SK-N-MC (cell line): ENCODE data around the gene TXNRD2.

Experiments used
- DNase-seq: peaks from one replicate; pipeline ENCODE4 v3.0.0-alpha.2; 2011; ENCODE audit warnings: low read depth, low spot score
- H3K27ac ChIP-seq: fragments of 200-600 bp; sonication (generic); 2 replicates; pipeline ENCODE4 v1.5.1; 2016; ENCODE audit warnings: mixed run types
- H3K36me3 ChIP-seq: fragments of 200-600 bp; sonication (generic); 2 replicates; pipeline ENCODE4 v1.6.1; 2017; ENCODE audit warnings: antibody characterized with exemption, low read length, mixed read lengths; ENCODE audit not compliant: insufficient read depth
- H3K4me3 ChIP-seq: fragments of 200-600 bp; sonication (generic); 2 replicates; pipeline ENCODE4 v1.5.1; 2016
- H3K9ac ChIP-seq: fragments of 200-600 bp; sonication (generic); 2 replicates; pipeline ENCODE4 v1.8.0; 2017; ENCODE audit warnings: mixed run types, mixed read lengths; ENCODE audit not compliant: insufficient read length
- H3K9me3 ChIP-seq: fragments of 200-600 bp; sonication (generic); 2 replicates; pipeline ENCODE4 v1.6.1; 2017; ENCODE audit warnings: low read depth, mild to moderate bottlenecking, antibody characterized with exemption, low read length, moderate library complexity, mixed read lengths
- EZH2 ChIP-seq: fragments of 200-600 bp; sonication (generic); IDR thresholded peaks from one replicate; pipeline ENCODE4 v1.6.1; 2017; ENCODE audit warnings: antibody characterized with exemption
- FOXP2 ChIP-seq: optimal IDR thresholded peaks from 2 replicates; pipeline ENCODE3; 2011; ENCODE audit warnings: mild to moderate bottlenecking, moderate library complexity; ENCODE audit not compliant: insufficient read depth; ENCODE audit errors: extremely low read length, control extremely low read depth
- POLR2AphosphoS5 ChIP-seq: IDR thresholded peaks from 2 replicates; pipeline ENCODE4 v1.6.1; 2012; ENCODE audit warnings: mild to moderate bottlenecking, low read depth, low read length, borderline replicate concordance

TXNRD2 gene

DNA sequence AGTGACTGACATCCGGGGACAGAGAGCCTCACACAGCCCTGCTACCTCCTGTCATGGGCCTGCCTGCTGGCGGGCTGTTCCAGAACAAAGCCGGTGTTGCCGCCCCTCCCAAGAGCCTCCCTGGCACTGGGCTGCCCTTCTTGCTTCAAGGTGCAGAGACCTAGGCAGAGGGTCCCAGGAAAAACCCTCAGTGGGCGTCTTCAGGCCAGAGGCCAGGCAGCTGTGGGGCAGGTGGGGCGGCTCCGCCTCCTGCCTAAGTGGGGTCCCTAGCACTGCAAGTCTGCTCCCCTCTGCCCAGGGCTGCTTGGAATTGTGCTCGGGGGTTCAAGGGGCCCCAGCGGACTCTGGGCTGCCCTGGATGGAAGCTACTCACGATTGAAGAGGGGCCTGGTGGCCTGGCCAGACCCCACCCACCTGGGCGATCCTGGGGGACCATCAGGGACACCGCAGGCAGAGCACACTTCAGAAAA is 66.5 kb downstream of the TXNRD2 start:
- H3K9me3 ChIP-seq, result no peaks in the 10 kb centered on the region
- no peaks in the 10 kb centered on the region for H3K36me3 ChIP-seq
- H3K27ac ChIP-seq, result no peak overlapping the region
- no peak overlapping the region for H3K4me3 ChIP-seq
- no peak for TF ChIP-seq FOXP2
- no peak for TF ChIP-seq EZH2
- TF ChIP-seq POLR2AphosphoS5, result no peak
- DNase-seq, result no peak
- no peak overlapping the region for H3K9ac ChIP-seq

DNA sequence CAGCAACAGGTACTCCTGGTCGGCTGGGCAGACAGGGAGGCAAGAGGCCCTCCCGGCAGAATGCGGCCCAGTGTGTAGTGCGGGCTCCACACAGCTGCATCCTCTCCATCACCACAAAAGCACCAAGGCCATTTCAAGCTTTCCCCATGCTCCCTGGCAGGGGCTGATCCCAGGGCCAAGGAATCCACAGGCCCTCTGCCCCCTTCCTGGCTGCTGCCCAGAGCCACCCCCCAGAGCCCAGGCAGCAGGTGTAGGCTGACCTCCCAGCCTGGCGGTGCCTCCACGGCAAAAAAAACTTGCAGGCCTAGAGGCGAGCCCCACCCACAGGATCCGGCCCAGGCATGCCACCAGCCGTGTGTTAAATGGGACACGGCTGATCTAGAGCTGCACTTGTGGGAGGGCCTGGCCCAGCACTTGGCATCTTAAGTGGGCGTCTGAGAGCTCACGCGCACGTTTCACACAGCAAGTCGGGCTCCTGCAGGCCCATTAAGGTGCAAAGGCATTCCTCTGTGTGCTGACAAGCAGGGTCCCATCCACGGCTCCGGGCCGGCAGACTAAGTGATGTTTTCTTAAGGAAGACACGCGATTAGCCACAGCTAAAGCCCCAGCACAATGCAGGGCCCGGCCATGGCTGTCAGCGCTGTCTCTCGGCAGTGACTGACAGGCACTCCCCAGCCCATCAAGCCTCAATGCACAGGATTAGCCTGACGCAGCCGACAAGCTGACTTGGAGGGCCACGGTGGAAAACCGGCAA is 67.1 kb downstream of the TXNRD2 start:
- no peak overlapping the region for H3K4me3 ChIP-seq
- no peak for DNase-seq
- H3K27ac ChIP-seq, result no peak overlapping the region
- no peaks in the 10 kb centered on the region for H3K9me3 ChIP-seq
- H3K9ac ChIP-seq, result no peak overlapping the region
- TF ChIP-seq POLR2AphosphoS5 (no peak), FOXP2 (no peak), EZH2 (no peak)
- no peaks in the 10 kb centered on the region for H3K36me3 ChIP-seq

DNA sequence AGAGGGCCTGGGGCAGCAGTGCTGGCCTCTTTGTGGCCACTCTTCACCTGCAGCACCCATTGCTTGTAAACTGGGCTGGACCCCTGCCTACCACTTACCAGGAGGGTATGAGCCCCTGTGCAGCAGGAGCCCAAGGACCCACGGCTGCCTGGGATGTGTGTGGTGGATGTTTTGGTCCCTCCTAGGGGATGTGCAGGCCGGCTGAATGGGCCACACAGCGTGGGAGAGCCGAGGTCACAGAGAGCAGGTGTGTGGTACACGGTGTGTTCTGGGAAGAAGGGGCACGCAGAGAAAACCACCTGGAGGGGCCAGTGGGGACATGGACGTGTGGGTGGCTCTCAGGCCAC is 67.7 kb downstream of the TXNRD2 start:
- Histone ChIP-seq H3K9me3 (no peaks in the 10 kb centered on the region), H3K4me3 (no peak overlapping the region), H3K27ac (no peak overlapping the region), H3K36me3 (no peaks in the 10 kb centered on the region), H3K9ac (no peak overlapping the region)
- TF ChIP-seq POLR2AphosphoS5 (no peak), FOXP2 (no peak)
- DNase-seq, result no peak

DNA sequence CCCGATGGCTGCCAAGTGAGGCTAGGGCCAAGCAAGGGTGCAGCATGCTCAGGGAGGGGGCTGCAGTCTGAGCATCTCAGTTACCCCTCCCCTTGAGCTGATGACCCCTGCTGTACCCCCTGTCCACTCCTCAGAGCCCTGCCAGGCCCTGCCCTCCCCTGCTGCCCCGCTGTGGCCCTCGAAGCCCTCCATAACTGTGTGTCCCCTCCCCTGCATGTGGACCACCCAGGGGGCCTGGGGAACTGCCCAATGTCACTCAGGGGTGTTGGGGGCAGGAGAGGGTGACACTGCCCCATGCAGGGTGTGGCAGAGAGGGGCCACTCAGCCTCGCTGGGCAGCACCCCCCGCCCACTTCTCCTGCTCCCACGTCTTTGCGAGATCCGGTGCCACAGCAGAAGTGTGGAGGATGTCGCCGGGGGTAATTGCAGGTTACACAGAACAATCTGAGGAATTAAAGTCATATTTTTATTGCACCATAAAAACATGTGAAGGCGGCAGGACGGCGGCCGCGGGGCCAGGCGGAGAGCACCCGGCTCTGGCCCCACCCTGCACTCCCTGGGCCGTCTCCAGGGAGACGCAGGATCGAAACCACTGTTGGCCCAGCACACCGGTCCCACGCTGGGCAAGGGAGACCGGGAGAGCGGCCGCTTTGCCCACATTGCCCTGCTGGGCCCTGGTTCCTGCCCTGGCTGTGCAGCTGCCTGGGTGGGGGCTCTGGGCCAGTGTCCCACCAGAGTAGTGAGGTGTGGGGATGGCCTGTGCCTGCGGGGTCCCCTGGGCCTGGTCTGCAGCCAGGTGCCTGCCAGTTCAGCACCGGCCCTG is 68.3 kb downstream of the TXNRD2 start:
- no peak overlapping the region for H3K9ac ChIP-seq
- H3K9me3 ChIP-seq, result no peaks in the 10 kb centered on the region
- DNase-seq, result no peak
- no peaks in the 10 kb centered on the region for H3K36me3 ChIP-seq
- no peak overlapping the region for H3K4me3 ChIP-seq
- H3K27ac ChIP-seq, result no peak overlapping the region
- TF ChIP-seq POLR2AphosphoS5, result no peak

DNA sequence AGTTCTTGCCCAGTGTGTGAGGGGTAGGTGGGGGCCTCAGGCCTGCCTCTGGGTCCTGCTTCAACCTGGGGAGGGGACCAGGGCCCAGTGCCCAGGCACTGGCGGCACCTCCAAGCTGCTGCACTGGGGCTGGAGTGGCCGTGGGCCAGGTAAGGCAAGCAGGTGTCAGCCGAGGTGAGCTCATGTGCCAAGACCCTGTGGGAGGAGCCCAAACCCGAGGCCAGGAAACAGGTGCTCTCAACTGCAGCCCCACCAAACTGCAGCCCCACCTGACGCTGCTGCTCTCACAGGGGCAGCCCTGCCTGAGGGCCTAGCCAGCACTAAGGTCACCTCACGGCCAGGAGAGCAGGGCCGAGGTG is 68.9 kb downstream of the TXNRD2 start:
- DNase-seq, result no peak
- Histone ChIP-seq H3K9ac (no peak overlapping the region), H3K36me3 (no peaks in the 10 kb centered on the region), H3K4me3 (no peak overlapping the region), H3K9me3 (no peaks in the 10 kb centered on the region), H3K27ac (no peak overlapping the region)
- TF ChIP-seq FOXP2 (no peak), POLR2AphosphoS5 (no peak), EZH2 (no peak)

DNA sequence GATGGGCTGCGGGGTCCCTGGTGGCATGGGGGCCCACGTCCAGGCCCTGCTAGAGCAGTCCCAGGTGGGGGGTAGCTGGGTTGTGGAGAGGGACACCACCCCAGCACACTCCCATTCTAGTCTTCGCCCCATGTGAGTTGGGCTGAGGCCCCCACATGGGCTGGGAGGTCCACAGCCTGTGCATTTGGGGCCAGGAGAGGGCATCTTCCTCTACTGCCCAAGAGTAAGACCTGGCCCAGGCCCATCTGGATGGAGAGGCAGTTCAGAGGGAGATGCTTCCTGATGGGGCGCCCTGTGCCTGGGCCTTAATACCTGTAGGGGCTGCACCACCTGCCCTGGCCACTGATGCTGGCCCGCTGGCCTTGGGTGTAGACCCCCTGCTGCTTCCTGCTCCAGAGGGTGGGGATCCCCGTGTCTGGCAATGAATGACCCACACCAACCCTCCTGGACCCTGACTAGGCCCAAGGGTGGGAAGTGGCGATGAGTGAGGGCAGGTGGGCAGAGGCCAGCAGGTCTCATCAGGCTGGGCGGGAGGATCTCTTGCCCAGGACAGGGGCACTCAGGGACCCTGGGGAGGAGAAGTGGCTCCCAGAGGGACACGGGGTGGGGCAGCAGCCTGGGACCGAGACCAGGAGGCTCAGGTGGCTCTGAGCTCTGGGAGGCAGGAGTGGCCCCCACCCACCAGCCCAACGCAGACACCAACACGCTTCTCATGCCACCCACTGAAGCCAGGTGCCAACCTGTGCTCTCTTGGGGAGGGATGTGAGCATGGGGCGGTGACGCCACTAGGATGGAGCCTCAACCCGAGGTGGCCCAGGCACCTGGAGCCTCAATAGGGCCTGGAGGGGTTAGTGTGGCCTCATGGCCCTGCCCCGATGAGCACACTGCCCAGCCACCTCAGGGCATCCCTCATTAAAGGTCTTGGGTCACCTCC is 69.5 kb downstream of the TXNRD2 start:
- no peak overlapping the region for H3K9ac ChIP-seq
- no peaks in the 10 kb centered on the region for H3K36me3 ChIP-seq
- TF ChIP-seq EZH2, result no peak
- TF ChIP-seq FOXP2, result no peak
- TF ChIP-seq POLR2AphosphoS5, result no peak
- no peaks in the 10 kb centered on the region for H3K9me3 ChIP-seq
- H3K4me3 ChIP-seq, result no peak overlapping the region
- no peak overlapping the region for H3K27ac ChIP-seq
- no peak for DNase-seq

DNA sequence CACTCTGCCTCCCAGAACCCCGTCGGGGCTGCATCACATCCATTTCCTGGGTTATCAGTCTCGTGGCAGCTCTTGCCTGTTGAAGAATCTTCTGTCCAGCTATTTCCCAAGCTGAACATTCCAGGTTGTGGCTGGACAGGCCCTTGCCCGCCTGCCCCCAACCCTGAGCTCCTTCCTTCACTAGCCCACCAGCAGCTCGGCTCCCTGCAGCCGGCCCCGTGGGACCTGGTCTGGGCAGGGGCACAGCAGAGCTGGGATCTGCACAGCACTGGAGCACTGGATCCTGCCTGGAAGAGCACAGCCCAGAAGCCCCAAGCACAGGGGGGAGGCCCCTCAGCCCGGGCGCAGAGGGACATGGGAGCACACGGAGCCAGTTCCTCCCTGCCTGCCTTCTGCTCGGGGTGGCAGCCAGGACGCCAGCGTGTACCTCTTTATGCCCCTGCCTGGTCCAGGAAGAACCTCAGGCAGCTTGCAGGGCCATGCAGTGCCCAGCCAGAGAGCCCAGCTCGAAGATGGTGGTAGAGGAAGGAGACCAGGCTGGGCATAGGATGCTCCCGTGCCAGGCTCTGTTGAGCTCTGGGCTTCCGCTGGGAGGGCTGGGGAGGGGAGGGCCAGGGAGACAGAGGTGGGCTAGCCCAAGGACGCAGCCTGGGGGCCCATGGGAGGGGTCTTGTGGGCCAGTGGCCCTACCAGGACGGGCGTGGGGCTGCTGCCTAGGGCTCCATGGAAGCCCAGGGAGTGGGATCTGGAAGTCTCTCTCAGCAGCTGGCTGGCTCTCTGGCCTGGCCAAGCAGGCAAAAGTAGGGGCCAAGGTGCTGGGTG is 70.4 kb downstream of the TXNRD2 start:
- Histone ChIP-seq H3K4me3 (no peak overlapping the region), H3K9me3 (no peaks in the 10 kb centered on the region), H3K9ac (no peak overlapping the region), H3K36me3 (no peaks in the 10 kb centered on the region), H3K27ac (no peak overlapping the region)
- TF ChIP-seq FOXP2, result no peak
- DNase-seq, result no peak
